Caco-2 (cell line): ENCODE data around the gene ENC1. TPM values are rescaled to one million over a fixed set of nuclear protein-coding genes. Genes with fewer than 3 reads are reported as not detected.

Source experiments
- BruUV-seq: library from RNA; stranded (reverse); fragments of 400-500 nt; replicated peaks from 2 replicates; lab custom pipeline; 2021; lab: Mats Ljungman, UMichigan
- CTCF ChIA-PET: fragments of 300-600 bp; sonication (Branson Sonifier 250); formaldehyde crosslinking; loops from one replicate; lab custom pipeline; 2022; ENCODE audit warnings: antibody characterized with exemption; lab: Charles Lee
- POLR2A ChIA-PET: fragments of 300-600 bp; sonication (Branson Sonifier 250); formaldehyde crosslinking; loops from one replicate; lab custom pipeline; 2022; ENCODE audit warnings: antibody characterized with exemption; lab: Charles Lee
- DNase-seq, 2 experiments: peaks; one replicate each; pipeline versions ENCODE4 v3.0.0 to v3.0.0-alpha.2; 2020 to 2022
- H3K27me3 ChIP-seq: replicated peaks from 2 replicates; pipeline ENCODE4 v1.6.0; 2011; ENCODE audit warnings: low read length; ENCODE audit not compliant: control insufficient read depth, insufficient read depth
- H3K36me3 ChIP-seq: 2 replicates; pipeline ENCODE4 v1.5.1; 2011; ENCODE audit warnings: low read length; ENCODE audit not compliant: control insufficient read depth, insufficient read depth
- H3K4me1 ChIP-seq: fragments of 250-450 bp; sonication (Bioruptor Pico); 2 replicates; pipeline ENCODE4 v1.5.1; 2020; ENCODE audit warnings: mild to moderate bottlenecking
- H3K4me3 ChIP-seq: 2 replicates; pipeline ENCODE4 v1.5.1; 2011; ENCODE audit warnings: low read depth, mild to moderate bottlenecking, control low read depth, low read length
- H3K9me3 ChIP-seq: fragments of 250-450 bp; sonication (Bioruptor Pico); 2 replicates; pipeline ENCODE4 v1.5.1; 2020; ENCODE audit warnings: mild to moderate bottlenecking, moderate library complexity
- H3K27ac Mint-ChIP-seq: one replicate; pipeline ENCODE4 v1.8.0; 2022; ENCODE audit warnings: mixed read lengths; ENCODE audit not compliant: unreplicated experiment
- H3K27me3 Mint-ChIP-seq: one replicate; pipeline ENCODE4 v1.8.0; 2022; ENCODE audit warnings: mixed read lengths; ENCODE audit not compliant: insufficient read depth, unreplicated experiment
- H3K36me3 Mint-ChIP-seq: one replicate; pipeline ENCODE4 v1.8.0; 2022; ENCODE audit warnings: mild to moderate bottlenecking, mixed read lengths; ENCODE audit not compliant: insufficient read depth, unreplicated experiment
- H3K4me1 Mint-ChIP-seq: one replicate; pipeline ENCODE4 v1.8.0; 2022; ENCODE audit warnings: low read depth, mixed read lengths; ENCODE audit not compliant: unreplicated experiment
- H3K4me3 Mint-ChIP-seq: one replicate; pipeline ENCODE4 v1.8.0; 2022; ENCODE audit warnings: mild to moderate bottlenecking, moderate library complexity, mixed read lengths; ENCODE audit not compliant: unreplicated experiment
- H3K9me3 Mint-ChIP-seq: one replicate; pipeline ENCODE4 v1.8.0; 2022; ENCODE audit warnings: mixed read lengths; ENCODE audit not compliant: unreplicated experiment
- CTCF ChIP-seq, 2 experiments: fragments of 200-600 bp in 1 of 2; IDR thresholded peaks; 1 replicate in 1 of 2; 2 replicates in 1 of 2; pipeline versions ENCODE4 v1.5.1 to v1.8.0; 2011 to 2022; ENCODE audit warnings: antibody characterized with exemption in 1 of 2, control low read depth in 1 of 2, inconsistent platforms in 1 of 2, low read depth in 1 of 2, low read length in 1 of 2, mild to moderate bottlenecking in 1 of 2, moderate library complexity in 1 of 2; ENCODE audit not compliant: insufficient read depth in 1 of 2, severe bottlenecking in 1 of 2, unreplicated experiment in 1 of 2
- intact Hi-C: fragments of 100-400 bp; cut with micrococcal nuclease; formaldehyde crosslinking; loops from one replicate; pipeline ENCODE4 v1.10.0; 2022; ENCODE audit not compliant: unreplicated experiment
- total RNA-seq: library from RNA; stranded (reverse); gene quantifications from 2 replicates; pipeline ENCODE4 v1.2.3, GENCODE V29; 2022

ENC1 gene
- total RNA-seq, 1 experiment from 2014 or later: 92.7 TPM

GRCh38 chr5:74603376-74603775 lies 37.2 kb downstream of the ENC1 start:
- peaks cover 9% of the 10 kb centered on the region; the same call in 1 of the 2 replicates for H3K4me1 ChIP-seq
- no peak for TF ChIP-seq CTCF (IDR thresholded peaks at IDR 0.05; ENCODE audit: insufficient read depth in 1 of 2, low read depth in 1 of 2, low read length in 1 of 2, severe bottlenecking in 1 of 2, unreplicated experiment in 1 of 2)
- CTCF ChIA-PET: no interaction called here
- Mint-ChIP-seq H3K4me1 (peaks cover 10% of the 10 kb centered on the region), H3K27me3 (no peaks in the 10 kb centered on the region), H3K36me3 (no peaks in the 10 kb centered on the region), H3K4me3 (no peak overlapping the region), H3K9me3 (peaks cover 27% of the 10 kb centered on the region), H3K27ac (no peak overlapping the region)
- no peaks in the 10 kb centered on the region for H3K36me3 ChIP-seq
- no peak overlapping the region for H3K4me3 ChIP-seq
- no peak for DNase-seq
- BruUV-seq: no TSS peak
- intact Hi-C loops: no loop called here
- H3K9me3 ChIP-seq: no peaks in the 10 kb centered on the region
- no peaks in the 10 kb centered on the region for H3K27me3 ChIP-seq
- POLR2A ChIA-PET: no interaction called here

DNA sequence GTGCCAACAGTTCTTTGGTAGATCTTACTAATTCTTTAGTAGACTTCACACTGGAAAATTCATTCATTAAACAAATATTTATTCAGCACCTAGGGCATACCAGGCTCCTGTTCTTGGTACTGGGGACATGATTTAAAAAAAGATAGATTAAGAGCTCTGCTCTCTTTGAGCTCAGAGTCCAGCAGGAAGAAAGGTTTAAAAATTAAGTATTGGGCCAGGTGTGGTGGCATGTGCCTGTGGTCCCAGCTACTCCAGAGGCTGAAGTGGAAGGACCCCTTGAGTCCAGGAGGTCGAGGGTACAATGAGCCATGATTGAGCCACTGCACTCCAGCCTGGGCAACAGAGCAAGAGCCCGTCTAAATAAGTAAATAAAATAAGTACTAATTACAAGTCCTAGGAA lies 41.4 kb downstream of the ENC1 start:
- Mint-ChIP-seq H3K36me3 (no peaks in the 10 kb centered on the region), H3K4me1 (peaks cover 30% of the 10 kb centered on the region), H3K4me3 (no peak overlapping the region), H3K9me3 (peaks cover 26% of the 10 kb centered on the region), H3K27ac (no peak overlapping the region), H3K27me3 (no peaks in the 10 kb centered on the region)
- Histone ChIP-seq H3K27me3 (no peaks in the 10 kb centered on the region), H3K9me3 (peaks cover 5% of the 10 kb centered on the region; the same call in 1 of the 2 replicates), H3K36me3 (no peaks in the 10 kb centered on the region), H3K4me3 (no peak overlapping the region), H3K4me1 (peaks cover 30% of the 10 kb centered on the region)
- DNase-seq: no peak
- ChIA-PET POLR2A (no interaction called here), CTCF (interaction anchor here (0.8 kb wide), 1 partner anchor 18 kb away, joined by 4 read pairs; no protein-coding TSS in a partner anchor)
- no peak for TF ChIP-seq CTCF (IDR thresholded peaks at IDR 0.05; ENCODE audit: insufficient read depth in 1 of 2, low read depth in 1 of 2, low read length in 1 of 2, severe bottlenecking in 1 of 2, unreplicated experiment in 1 of 2)
- BruUV-seq: no TSS peak
- intact Hi-C loops: no loop called here

DNA sequence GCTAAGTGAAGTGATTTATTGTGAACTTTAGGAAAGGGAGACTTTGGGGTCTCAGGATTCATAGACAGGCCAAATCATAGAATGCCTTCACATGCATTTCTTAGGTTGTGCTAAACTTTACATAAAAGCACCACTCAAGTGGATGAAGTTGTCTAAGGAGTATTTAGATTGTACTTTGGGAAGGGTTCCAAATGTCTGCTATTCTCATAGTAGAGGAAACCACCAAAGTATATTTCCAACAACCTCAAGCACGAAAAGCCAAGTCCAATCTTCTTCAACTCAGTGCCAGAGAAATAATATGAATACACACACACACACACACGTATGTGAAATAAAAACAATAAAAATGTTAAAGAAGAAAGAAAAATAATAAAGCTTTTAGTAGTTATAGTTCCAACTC lies 41.8 kb downstream of the ENC1 start:
- TF ChIP-seq CTCF (IDR thresholded peaks at IDR 0.05; ENCODE audit: insufficient read depth in 1 of 2, low read depth in 1 of 2, low read length in 1 of 2, severe bottlenecking in 1 of 2, unreplicated experiment in 1 of 2): no peak
- H3K36me3 Mint-ChIP-seq: no peaks in the 10 kb centered on the region
- Histone ChIP-seq H3K36me3 (no peaks in the 10 kb centered on the region), H3K9me3 (peaks cover 5% of the 10 kb centered on the region; the same call in 1 of the 2 replicates), H3K4me3 (no peak overlapping the region), H3K4me1 (peaks cover 34% of the 10 kb centered on the region), H3K27me3 (no peaks in the 10 kb centered on the region)
- no peak for DNase-seq
- peaks cover 30% of the 10 kb centered on the region for H3K4me1 Mint-ChIP-seq
- POLR2A ChIA-PET: no interaction called here
- no TSS peak for BruUV-seq
- H3K27me3 Mint-ChIP-seq: no peaks in the 10 kb centered on the region
- H3K9me3 Mint-ChIP-seq: peaks cover 22% of the 10 kb centered on the region
- CTCF ChIA-PET: interaction anchor here (0.8 kb wide), 1 partner anchor 18 kb away, joined by 4 read pairs; no protein-coding TSS in a partner anchor
- intact Hi-C loops: no loop called here
- no peak overlapping the region for H3K27ac Mint-ChIP-seq
- H3K4me3 Mint-ChIP-seq: no peak overlapping the region
